Neural progenitor cell (in vitro differentiated cells): ENCODE measurements around the gene DNASE1L3. TPM values are rescaled to one million over a fixed set of nuclear protein-coding genes. Genes with fewer than 3 reads are reported as not detected.

ENCODE experiments used
- DNase-seq: peaks from one replicate; pipeline ENCODE4 v3.0.0-alpha.2; 2016; ENCODE audit warnings: low spot score
- H2AFZ ChIP-seq: fragments of 200-600 bp; sonication (generic); replicated peaks from 2 replicates; pipeline ENCODE4 v1.6.1; 2016; ENCODE audit warnings: antibody characterized with exemption
- H3F3A ChIP-seq: fragments of 200-600 bp; sonication (generic); 2 replicates; pipeline ENCODE4 v1.6.1; 2016; ENCODE audit warnings: antibody characterized with exemption, low read depth
- H3K27ac ChIP-seq: fragments of 200-600 bp; sonication (generic); 2 replicates; pipeline ENCODE4 v1.5.1; 2016; ENCODE audit warnings: mild to moderate bottlenecking
- H3K27me3 ChIP-seq: fragments of 200-600 bp; sonication (generic); 2 replicates; pipeline ENCODE4 v1.6.1; 2016; ENCODE audit warnings: mild to moderate bottlenecking, moderate library complexity
- H3K36me3 ChIP-seq: fragments of 200-600 bp; sonication (generic); 2 replicates; pipeline ENCODE4 v1.5.1; 2016
- H3K4me1 ChIP-seq: fragments of 200-600 bp; sonication (generic); 2 replicates; pipeline ENCODE4 v1.6.1; 2016; ENCODE audit warnings: mixed run types
- H3K4me2 ChIP-seq: fragments of 200-600 bp; sonication (generic); 2 replicates; pipeline ENCODE4 v1.6.1; 2016
- H3K4me3 ChIP-seq: fragments of 200-600 bp; sonication (generic); 2 replicates; pipeline ENCODE4 v1.5.1; 2016
- H3K79me2 ChIP-seq: fragments of 200-600 bp; sonication (generic); 2 replicates; pipeline ENCODE4 v1.6.1; 2016; ENCODE audit warnings: low read depth
- H3K9ac ChIP-seq: fragments of 200-600 bp; sonication (generic); 2 replicates; pipeline ENCODE4 v1.6.1; 2016
- H3K9me3 ChIP-seq: fragments of 200-600 bp; sonication (generic); 2 replicates; pipeline ENCODE4 v1.5.1; 2016; ENCODE audit warnings: low read depth
- H4K20me1 ChIP-seq: fragments of 200-600 bp; sonication (generic); 2 replicates; pipeline ENCODE4 v1.6.1; 2016; ENCODE audit warnings: low read depth
- H3K27ac Mint-ChIP-seq: 3 replicates; pipeline ENCODE4 v1.8.0; 2021; ENCODE audit warnings: mixed read lengths
- H3K27me3 Mint-ChIP-seq: 2 replicates; pipeline ENCODE4 v1.8.0; 2022; ENCODE audit warnings: low read depth, mild to moderate bottlenecking, inconsistent platforms, moderate library complexity, mixed read lengths; ENCODE audit not compliant: insufficient read depth
- H3K36me3 Mint-ChIP-seq: 3 replicates; pipeline ENCODE4 v1.8.0; 2021; ENCODE audit warnings: mixed read lengths
- H3K4me1 Mint-ChIP-seq: 3 replicates; pipeline ENCODE4 v1.8.0; 2021; ENCODE audit warnings: mixed read lengths
- H3K4me3 Mint-ChIP-seq: 3 replicates; pipeline ENCODE4 v1.8.0; 2021; ENCODE audit warnings: mild to moderate bottlenecking, moderate library complexity, mixed read lengths
- H3K9me3 Mint-ChIP-seq: 3 replicates; pipeline ENCODE4 v1.8.0; 2020; ENCODE audit warnings: mixed read lengths
- CTCF ChIP-seq: fragments of 200-600 bp; sonication (generic); IDR thresholded peaks from 2 replicates; pipeline ENCODE4 v1.5.1; 2017; ENCODE audit warnings: antibody characterized with exemption, mild to moderate bottlenecking
- EZH2 ChIP-seq: fragments of 200-600 bp; sonication (generic); IDR thresholded peaks from 2 replicates; pipeline ENCODE4 v1.6.1; 2017; ENCODE audit warnings: antibody characterized with exemption, mild to moderate bottlenecking, moderate library complexity
- EZH2phosphoT487 ChIP-seq: fragments of 200-600 bp; sonication (generic); IDR thresholded peaks from 2 replicates; pipeline ENCODE4 v1.6.1; 2017; ENCODE audit warnings: antibody characterized with exemption
- total RNA-seq: library from RNA; depleted of rRNA; stranded (reverse); fragments of >200 nt; gene quantifications from 2 replicates; pipeline ENCODE4 v1.2.3, GENCODE V29; 2015; ENCODE audit warnings: low replicate concordance

Gene DNASE1L3
- total RNA-seq, 1 donor from 2014 or later, result not detected

- H3K27me3 ChIP-seq, result no peaks in the 10 kb centered on the region
- H3K79me2 ChIP-seq, result no peaks in the 10 kb centered on the region
- Mint-ChIP-seq H3K4me1 (peaks cover 19% of the 10 kb centered on the region), H3K9me3 (no peaks in the 10 kb centered on the region), H3K27me3 (no peaks in the 10 kb centered on the region), H3K36me3 (peaks cover 6% of the 10 kb centered on the region), H3K4me3 (no peak overlapping the region), H3K27ac (no peak overlapping the region)
- TF ChIP-seq EZH2 (no peak), CTCF (no peak), EZH2phosphoT487 (no peak)
- no peak overlapping the region for H3K4me2 ChIP-seq
- no peak overlapping the region for H3K27ac ChIP-seq
- no peak overlapping the region for H3K9ac ChIP-seq
- H3K4me1 ChIP-seq, result peaks cover 18% of the 10 kb centered on the region
- H4K20me1 ChIP-seq, result no peaks in the 10 kb centered on the region
- H3F3A ChIP-seq, result peaks cover 18% of the 10 kb centered on the region
- H3K9me3 ChIP-seq, result no peaks in the 10 kb centered on the region
- no peak overlapping the region for H3K4me3 ChIP-seq
- no peak for DNase-seq
- H3K36me3 ChIP-seq, result no peaks in the 10 kb centered on the region
- H2AFZ ChIP-seq, result no peak overlapping the region
These were observed 40.4 kb downstream of the DNASE1L3 start for GRCh38 chr3:58170376-58170775.

- no peaks in the 10 kb centered on the region for H3K36me3 ChIP-seq
- H3K4me3 ChIP-seq, result no peak overlapping the region
- no peak for DNase-seq
- H4K20me1 ChIP-seq, result no peaks in the 10 kb centered on the region
- no peaks in the 10 kb centered on the region for H3K79me2 ChIP-seq
- H3K27me3 Mint-ChIP-seq, result no peaks in the 10 kb centered on the region
- H3K9ac ChIP-seq, result no peak overlapping the region
- H2AFZ ChIP-seq, result no peak overlapping the region
- peaks cover 23% of the 10 kb centered on the region for H3K4me1 ChIP-seq
- H3K27me3 ChIP-seq, result no peaks in the 10 kb centered on the region
- H3K27ac Mint-ChIP-seq, result no peak overlapping the region
- H3K27ac ChIP-seq, result no peak overlapping the region
- no peak overlapping the region for H3K4me3 Mint-ChIP-seq
- TF ChIP-seq CTCF, result no peak
- no peak for TF ChIP-seq EZH2
- no peak for TF ChIP-seq EZH2phosphoT487
- peaks cover 11% of the 10 kb centered on the region for H3K4me1 Mint-ChIP-seq
- no peaks in the 10 kb centered on the region for H3K9me3 ChIP-seq
- no peak overlapping the region for H3K4me2 ChIP-seq
- H3K9me3 Mint-ChIP-seq, result no peaks in the 10 kb centered on the region
- H3K36me3 Mint-ChIP-seq, result peaks cover 6% of the 10 kb centered on the region
- H3F3A ChIP-seq, result peaks cover 12% of the 10 kb centered on the region
These were observed 41.4 kb downstream of the DNASE1L3 start for GRCh38 chr3:58169371-58169770.

GRCh38 chr3:58168498-58168897 lies 42.3 kb downstream of the DNASE1L3 start:
- Histone ChIP-seq H3K27ac (no peak overlapping the region), H3F3A (peaks cover 5% of the 10 kb centered on the region), H4K20me1 (no peaks in the 10 kb centered on the region)

More at GRCh38 chr3:58168498-58168897, 42.3 kb downstream of the DNASE1L3 start:
- peaks cover 2% of the 10 kb centered on the region for H3K27me3 Mint-ChIP-seq
- H3K27me3 ChIP-seq, result no peaks in the 10 kb centered on the region
- no peak for DNase-seq
- H3K9me3 Mint-ChIP-seq, result no peaks in the 10 kb centered on the region
- no peak overlapping the region for H3K4me2 ChIP-seq
- H3K4me1 ChIP-seq, result peaks cover 22% of the 10 kb centered on the region
- TF ChIP-seq EZH2phosphoT487 (no peak), CTCF (no peak), EZH2 (no peak)
- no peaks in the 10 kb centered on the region for H3K36me3 ChIP-seq
- no peak overlapping the region for H3K4me3 Mint-ChIP-seq
- no peak overlapping the region for H2AFZ ChIP-seq
- H3K9ac ChIP-seq, result no peak overlapping the region
- no peaks in the 10 kb centered on the region for H3K9me3 ChIP-seq
- H3K36me3 Mint-ChIP-seq, result peaks cover 11% of the 10 kb centered on the region
- no peak overlapping the region for H3K4me3 ChIP-seq
- no peak overlapping the region for H3K27ac Mint-ChIP-seq
- H3K4me1 Mint-ChIP-seq, result peaks cover 14% of the 10 kb centered on the region
- H3K79me2 ChIP-seq, result no peaks in the 10 kb centered on the region
